HG02763 (cell line): ENCODE data around the gene BICRAL.
A peak's percentile ranks its signal among the peaks of the same experiment; 100 is the strongest.
"Not testable (repeated sequence)": the region's sequence is repeated elsewhere in the genome, so short reads cannot be mapped to it uniquely, and the experiment has no call there.

ENCODE experiments used
- ATAC-seq: cut with Tn5 transposase; IDR thresholded peaks from one replicate; pipeline ENCODE4 v1.9.1; 2021; ENCODE audit warnings: mild to moderate bottlenecking, moderate library complexity; ENCODE audit not compliant: unreplicated experiment

Gene BICRAL

DNA sequence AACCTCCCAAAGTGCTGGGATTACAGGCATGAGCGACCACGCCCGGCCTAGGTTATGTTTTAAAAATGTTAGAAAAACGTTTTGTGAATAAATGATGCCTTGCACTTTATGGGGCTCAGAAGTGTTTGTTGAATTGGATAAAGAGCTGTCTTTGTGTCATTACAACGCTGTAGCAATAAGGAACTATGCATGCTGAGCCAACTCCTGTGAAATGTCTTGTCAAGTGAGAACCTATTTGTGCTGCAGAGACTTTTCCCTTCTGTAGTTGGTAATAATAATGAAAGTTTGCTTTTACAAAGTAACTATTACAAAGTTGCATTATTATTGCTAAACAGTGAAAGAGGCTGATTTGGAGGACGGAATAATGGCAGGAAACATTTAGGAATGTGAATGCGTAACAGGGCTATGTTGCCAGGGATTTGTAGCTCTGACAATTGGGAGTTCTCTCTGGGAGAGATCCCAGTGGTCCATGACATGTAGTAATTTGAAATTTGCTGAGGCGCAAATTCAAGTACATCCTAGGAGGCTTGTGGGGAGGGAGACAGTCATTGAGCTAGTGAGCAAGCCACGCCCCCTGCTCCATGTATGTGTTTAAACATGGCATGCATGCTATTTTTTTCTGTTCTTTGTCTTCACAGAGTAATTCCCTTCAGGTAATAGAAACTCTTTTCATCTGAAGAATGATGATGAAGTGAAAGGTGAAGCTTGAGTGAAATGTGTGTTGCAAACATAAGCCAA is 16.8 kb upstream of the BICRAL start:
- ATAC-seq, result no peak

- no peak for ATAC-seq
These were observed 15.6 kb upstream of the BICRAL start for GRCh38 chr6:42766163-42766670.

DNA sequence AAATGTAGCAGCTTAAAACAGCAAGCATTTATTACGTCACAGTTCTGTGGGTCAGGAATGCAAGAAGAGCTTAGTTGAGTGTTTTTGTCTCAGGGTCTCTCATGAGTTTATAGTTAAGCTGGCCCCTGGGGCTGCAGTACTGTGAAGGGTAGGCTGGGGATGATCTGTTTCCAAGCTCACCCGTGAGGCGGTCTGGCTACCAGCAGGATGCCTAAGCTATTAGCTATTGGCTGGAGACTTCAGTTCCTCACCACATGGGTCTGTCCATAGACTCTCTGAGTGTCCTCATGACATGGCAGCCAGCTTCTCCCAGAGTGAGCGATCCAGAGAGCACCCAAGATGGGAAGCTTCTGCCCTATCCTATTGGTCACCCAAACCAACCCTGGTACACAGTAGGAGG is 12.8 kb upstream of the BICRAL start:
- ATAC-seq, result no peak

DNA sequence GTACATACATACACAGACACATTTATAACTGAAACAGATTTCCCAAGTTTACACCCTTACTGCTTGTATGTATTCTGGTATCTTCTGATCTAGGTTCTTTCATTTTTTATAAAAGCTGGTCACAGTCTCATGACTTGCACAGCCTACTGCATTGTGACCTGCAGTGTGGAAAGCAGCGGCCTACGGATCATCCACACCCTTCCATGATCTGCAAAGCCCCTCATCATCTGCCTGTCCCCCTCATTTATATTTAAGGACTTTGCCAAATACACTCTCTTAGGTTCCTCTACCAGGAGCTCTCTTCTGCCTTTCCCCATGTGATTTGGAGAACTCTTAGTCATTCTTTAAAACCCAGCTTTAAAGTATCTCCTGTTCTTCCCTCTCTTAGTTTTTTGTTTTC is 12.0 kb upstream of the BICRAL start:
- ATAC-seq, result no peak

GRCh38 chr6:42771741-42772100 is 10.1 kb upstream of the BICRAL start:
- no peak for ATAC-seq

GRCh38 chr6:42774201-42774600 is 7.7 kb upstream of the BICRAL start:
- ATAC-seq, result no peak

DNA sequence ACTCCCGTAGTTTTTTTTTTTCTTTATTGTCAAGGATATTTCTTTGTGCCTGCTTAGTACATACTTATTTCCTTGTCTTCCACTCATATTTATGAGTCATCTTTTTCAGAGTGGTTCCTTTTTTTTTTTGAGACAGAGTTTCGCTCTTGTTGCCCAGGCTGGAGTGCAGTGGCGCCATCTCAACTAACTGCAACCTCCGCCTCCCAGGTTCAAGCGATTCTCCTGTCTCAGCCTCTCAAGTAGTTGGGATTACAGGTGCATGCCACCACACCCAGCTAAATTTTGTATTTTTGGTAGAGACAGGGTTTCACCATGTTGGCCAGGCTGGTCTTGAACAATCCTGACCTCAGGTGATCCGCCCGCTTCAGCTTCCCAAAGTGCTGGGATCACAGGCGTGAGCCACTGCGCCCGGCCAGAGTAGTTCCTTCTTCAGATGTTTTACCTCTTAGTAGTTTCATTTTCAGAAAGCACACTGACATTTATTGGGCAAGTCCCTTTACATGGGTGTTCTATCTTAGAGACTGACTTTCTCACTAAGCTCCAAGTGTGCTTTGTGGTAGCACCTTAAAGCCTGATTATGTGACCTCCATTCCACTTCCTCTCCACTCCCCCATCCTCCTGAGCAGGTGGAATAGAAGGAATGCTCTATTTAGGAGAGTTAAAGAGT is 6.9 kb upstream of the BICRAL start:
- ATAC-seq, result not testable (repeated sequence)

GRCh38 chr6:42777126-42777822 is 4.6 kb upstream of the BICRAL start:
- ATAC-seq, result no peak

DNA sequence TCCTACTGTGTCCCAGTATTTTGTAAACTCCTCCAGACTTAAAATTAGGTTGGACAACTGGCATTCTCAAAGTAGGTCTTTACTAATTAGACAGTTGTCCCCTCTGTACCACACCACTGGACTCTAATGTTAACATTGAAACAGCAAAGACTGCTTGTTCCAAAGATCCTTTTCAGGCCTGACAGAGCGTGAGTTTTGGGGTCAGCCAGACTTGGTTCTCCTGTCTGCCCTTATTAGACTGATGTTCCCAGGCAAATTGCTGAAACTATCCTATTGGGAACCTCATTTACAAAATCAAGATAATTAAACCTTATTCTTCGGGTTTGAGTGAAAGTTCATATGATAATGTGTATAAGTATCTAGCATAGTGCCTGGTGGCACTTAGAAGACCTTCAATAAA is 3.7 kb upstream of the BICRAL start:
- no peak for ATAC-seq

DNA sequence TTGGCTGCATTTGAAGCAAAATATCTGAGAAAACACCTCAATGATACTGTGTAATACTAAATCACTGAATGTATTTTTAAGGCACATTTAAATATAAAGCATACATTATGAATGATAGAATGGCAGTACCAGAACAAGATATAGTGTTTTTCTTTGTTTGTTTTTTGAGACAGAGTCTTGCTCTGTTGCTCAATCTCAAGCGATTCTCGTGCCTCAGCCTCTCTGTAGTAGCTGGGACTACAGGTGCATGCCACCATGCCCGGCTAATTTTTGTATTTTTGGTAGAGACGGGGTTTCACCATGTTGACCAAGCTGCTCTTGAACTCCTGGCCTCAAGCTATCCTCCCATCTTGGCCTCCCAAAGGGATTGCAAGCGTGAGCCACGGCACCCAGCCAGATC is 2.3 kb upstream of the BICRAL start:
- no peak for ATAC-seq

DNA sequence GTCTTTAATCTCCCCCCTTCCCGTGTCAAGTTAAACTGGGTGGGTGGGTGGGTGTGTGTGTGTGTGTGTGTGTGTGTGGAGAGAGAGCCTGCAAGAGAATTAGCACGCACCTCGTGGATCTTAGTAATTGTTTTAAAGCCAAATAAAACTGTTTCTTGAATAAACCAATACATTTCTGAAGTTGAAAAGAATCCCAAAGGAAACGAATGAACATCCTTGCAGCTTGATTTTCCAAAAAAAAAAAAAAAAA is 381 bp upstream of the BICRAL start:
- no peak for ATAC-seq

DNA sequence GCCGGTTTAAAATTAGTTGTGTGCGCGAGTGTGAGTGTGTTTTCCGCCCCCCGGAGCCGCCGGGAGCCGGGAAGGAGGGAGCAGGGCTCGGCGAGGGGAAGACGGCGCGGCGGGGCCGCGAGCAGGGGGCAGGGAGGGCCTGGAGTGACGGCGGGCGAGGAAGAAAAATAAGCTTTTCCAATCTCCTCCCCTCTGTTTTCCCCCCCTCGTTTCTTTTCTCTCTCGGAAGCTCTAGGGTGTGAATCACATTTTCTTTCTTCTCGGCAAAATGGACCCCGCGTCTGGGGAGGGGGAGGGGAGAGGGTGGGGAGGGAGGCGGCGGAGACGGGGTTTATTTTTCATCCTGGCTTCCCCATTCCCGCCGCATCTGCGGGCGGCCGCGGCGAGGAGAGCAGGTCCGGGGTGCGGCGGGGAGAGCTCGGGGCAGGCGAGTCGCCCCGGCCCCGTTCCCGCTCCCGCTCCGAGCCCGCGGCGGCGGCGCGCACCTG is 881 bp downstream of the BICRAL start:
- ATAC-seq, result peak; percentile 26

DNA sequence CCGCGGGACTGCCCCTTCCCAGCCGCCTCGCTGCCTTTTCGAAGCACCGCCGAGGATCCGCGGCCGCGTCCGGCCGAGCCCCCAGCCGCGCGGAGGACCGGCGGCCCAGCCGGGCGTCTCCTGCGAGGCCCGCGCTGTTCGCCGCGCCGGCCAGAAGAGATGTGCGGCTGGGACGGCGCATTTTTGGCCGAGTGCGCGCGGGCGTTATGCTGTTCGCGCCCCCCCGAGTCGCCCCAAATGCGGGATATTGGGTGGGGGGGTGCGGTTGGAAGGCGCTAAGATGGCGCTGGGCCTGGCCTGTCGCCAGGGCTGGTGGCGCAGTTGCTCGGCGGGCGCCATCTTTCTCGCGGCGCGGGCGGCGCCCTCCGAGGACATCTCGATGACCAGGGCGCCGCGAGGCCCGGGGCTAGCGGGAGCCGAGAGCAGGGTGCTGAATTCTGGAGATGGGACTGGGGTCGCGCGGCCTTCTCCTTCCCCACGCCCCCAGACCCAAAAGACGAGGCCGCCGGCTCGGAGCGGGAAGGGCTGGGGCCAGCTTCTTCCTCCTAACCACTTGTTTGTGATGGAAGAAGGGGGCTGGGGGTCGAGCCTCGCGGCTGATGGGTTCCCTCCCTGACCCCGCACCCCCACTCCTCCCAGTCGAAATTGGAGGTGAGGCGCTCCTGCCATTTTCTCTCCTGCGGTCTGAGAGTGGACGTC is 1.5 kb downstream of the BICRAL start:
- ATAC-seq, result peak; percentile 38

GRCh38 chr6:42783876-42784642 is 2.2 kb downstream of the BICRAL start:
- ATAC-seq, result no peak

DNA sequence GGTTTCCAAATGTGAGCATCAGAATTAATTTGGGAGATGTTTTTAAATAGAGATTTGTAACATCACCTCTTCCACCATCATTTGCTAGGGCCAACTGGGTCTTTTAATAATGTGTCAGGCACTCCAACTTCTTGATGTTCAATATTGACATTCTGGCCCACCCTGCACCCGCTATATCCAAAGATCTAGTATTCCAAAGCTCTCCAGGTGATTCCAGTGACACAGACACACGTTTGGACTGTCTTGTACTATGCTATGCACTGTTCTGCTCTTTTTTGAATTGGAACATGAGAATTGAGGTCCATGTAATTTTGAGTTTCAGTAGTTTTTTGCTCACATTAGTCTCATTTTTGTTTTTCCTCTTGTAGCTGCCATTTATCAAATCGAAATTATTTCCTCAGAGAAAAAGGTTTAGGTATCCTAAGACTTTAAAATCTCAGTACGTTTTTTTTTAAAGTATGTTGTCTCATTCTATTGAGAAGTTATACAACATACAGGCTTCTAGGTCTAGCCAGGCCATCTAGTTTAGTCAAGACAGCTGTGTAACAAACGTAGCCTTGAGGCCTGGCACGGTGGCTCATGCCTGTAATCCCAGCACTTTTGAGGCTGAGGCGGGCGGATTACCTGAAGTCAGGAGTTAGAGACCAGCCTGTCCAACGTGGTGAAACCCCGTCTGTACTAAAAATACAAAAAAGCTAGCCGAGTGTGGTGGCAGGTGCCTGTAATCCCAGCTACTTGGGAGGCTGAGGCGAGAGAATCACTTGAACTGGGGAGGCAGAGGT is 3.1 kb downstream of the BICRAL start:
- no peak for ATAC-seq

DNA sequence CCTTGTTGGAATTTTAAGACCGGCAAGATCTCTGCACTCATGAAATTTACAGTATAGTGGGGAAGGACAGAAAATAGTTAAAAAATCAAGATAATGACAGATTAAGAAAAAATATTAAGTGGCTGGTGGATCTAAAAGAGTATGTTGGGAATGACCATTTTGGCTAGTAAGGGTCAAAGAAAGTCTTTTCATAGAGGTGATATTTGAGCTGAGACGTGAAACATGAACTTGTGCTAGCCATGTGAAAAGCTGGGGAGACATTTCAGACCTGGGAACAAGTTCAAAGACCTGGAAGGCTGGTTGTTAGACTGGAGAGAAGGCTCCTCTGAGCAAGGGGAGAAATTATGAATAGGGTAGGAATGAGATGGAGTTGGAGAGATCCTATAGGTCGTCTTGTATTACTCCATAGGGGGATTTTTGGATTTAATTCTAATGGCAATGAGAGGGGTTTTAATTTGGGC is 4.7 kb downstream of the BICRAL start:
- no peak for ATAC-seq

DNA sequence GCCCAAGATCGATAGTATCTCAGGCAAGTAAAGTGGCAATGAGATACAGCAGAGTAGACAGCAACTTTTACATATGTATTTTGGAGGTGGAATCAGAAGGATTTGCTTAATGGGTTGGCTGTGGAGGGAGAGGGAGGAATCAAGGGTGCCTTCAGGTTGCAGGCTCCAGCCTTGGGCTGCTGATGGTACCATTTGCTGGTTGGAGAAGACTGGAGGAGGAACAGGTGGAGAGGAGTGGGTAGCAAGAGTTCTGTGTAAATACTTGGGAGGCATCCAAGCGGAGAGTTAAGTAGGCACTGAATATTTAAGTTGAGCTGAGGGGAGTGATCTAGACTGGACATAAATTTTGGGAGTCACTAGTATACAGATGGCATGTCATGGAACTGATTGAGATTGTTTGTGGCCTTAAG is 5.2 kb downstream of the BICRAL start:
- ATAC-seq, result no peak

GRCh38 chr6:42788671-42789070 is 6.8 kb downstream of the BICRAL start:
- no peak for ATAC-seq

DNA sequence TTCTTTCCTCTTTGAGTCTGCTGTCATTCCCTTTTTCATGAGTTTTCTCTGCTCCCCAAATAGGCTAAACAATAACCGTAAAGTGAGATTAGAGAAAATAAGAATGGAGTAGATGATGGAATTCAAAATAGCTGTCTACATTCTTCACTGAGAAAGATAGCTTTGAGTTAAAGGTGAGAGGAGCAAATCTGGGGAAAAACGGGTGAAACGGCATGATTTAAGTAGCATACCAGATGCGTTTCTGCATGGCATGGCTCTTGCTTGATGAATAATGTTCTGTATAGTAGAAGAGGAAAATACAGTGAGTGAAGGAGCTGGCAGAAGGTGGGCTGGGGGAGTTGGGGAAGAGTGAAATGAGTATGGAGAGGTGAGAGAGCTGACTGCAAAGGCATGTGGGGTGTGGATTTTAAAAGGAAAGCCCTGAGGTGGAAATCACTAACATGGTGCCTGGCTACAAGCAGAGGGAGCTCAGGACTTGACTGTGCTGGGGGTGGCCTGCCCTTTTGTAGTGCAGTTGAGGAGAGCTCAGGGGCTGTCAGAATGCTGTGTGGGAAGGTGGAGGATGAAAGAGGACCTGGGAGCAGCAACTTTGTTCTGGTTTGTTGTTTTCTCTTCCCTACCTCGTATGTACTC is 8.8 kb downstream of the BICRAL start:
- no peak for ATAC-seq
